Bronchial epithelial cell (primary cell): ENCODE results near the gene TRIM40. TPM values are rescaled to one million over a fixed set of nuclear protein-coding genes. Genes with fewer than 3 reads are reported as not detected.

Experiments used
- DNase-seq: peaks from one replicate; pipeline ENCODE4 v3.0.0-alpha.2; 2010; ENCODE audit warnings: low read depth
- FAIRE-seq: peaks from 2 replicates; lab custom pipeline; 2011; peaks lifted over from hg19 to GRCh38; lab: Jason Lieb, UNC
- H3K27me3 ChIP-seq: 2 replicates; pipeline ENCODE4 v1.5.1; 2011; ENCODE audit warnings: low read length; ENCODE audit not compliant: control insufficient read depth, insufficient read depth
- H3K36me3 ChIP-seq: 2 replicates; pipeline ENCODE4 v1.5.1; 2011; ENCODE audit warnings: low read length; ENCODE audit not compliant: control insufficient read depth, insufficient read depth
- H3K4me3 ChIP-seq: 2 replicates; pipeline ENCODE4 v1.5.1; 2011; ENCODE audit warnings: mild to moderate bottlenecking, low read depth, low read length, control low read depth
- total RNA-seq: library from RNA; depleted of rRNA; stranded (reverse); fragments of >200 nt; gene quantifications from 2 replicates; pipeline ENCODE4 v1.2.1, GENCODE V29; 2014
- TF ChIP-seq, protein P1 (sequence below): IDR thresholded peaks from 2 replicates; pipeline ENCODE4 v1.5.1; 2011; ENCODE audit warnings: mild to moderate bottlenecking, moderate library complexity, low read length, control low read depth, inconsistent platforms; ENCODE audit not compliant: insufficient read depth, severe bottlenecking

Gene TRIM40
- total RNA-seq, 1 donor from 2014 or later = not detected

DNA sequence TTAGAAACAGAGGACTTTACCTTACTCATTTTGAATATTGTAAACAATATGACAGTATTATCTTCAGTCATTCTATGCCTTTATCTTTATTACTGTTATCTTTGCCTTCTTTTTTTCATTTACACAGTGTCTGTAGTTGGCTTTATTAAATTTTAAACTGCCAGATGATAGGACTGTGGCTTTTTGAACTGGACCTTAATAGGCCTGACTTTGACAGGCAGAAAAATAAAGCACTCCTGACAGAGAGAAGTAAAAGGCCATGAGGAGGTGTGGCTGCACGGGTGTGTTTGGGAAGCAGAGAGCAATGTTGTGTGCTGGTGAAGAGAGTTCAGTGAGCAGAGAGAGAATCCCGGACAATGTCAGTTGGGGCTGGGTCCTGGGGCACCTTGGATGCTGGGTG is 7.8 kb downstream of the TRIM40 start:
- no peaks in the 10 kb centered on the region for H3K36me3 ChIP-seq
- DNase-seq (no peak), FAIRE-seq (no peak)
- H3K27me3 ChIP-seq = peaks cover 8% of the 10 kb centered on the region
- H3K4me3 ChIP-seq = no peak overlapping the region
- TF ChIP-seq, protein P1, sequence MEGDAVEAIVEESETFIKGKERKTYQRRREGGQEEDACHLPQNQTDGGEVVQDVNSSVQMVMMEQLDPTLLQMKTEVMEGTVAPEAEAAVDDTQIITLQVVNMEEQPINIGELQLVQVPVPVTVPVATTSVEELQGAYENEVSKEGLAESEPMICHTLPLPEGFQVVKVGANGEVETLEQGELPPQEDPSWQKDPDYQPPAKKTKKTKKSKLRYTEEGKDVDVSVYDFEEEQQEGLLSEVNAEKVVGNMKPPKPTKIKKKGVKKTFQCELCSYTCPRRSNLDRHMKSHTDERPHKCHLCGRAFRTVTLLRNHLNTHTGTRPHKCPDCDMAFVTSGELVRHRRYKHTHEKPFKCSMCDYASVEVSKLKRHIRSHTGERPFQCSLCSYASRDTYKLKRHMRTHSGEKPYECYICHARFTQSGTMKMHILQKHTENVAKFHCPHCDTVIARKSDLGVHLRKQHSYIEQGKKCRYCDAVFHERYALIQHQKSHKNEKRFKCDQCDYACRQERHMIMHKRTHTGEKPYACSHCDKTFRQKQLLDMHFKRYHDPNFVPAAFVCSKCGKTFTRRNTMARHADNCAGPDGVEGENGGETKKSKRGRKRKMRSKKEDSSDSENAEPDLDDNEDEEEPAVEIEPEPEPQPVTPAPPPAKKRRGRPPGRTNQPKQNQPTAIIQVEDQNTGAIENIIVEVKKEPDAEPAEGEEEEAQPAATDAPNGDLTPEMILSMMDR = no peak

DNA sequence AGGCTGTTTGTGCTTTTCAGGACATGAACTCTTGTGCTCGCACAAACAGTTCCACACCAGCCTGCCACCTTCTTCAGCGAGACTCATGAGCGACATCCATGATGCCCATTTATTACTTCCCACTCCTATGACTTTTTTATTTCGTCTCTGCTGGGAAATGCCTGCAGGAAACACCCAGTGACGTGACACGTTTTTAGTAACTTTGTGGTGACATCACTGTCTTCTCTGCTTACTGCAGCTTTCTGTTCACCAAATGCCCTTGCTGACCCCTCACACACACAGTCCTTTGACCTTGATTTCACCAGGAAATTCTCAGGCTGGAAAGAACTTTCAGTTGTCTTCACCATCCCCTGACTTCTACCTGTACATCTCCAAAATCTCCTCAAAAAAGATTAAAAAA is 8.9 kb downstream of the TRIM40 start:
- DNase-seq (no peak), FAIRE-seq (no peak)
- H3K4me3 ChIP-seq = no peak overlapping the region
- H3K27me3 ChIP-seq = peaks cover 8% of the 10 kb centered on the region
- TF ChIP-seq, protein P1 = no peak
- no peaks in the 10 kb centered on the region for H3K36me3 ChIP-seq

DNA sequence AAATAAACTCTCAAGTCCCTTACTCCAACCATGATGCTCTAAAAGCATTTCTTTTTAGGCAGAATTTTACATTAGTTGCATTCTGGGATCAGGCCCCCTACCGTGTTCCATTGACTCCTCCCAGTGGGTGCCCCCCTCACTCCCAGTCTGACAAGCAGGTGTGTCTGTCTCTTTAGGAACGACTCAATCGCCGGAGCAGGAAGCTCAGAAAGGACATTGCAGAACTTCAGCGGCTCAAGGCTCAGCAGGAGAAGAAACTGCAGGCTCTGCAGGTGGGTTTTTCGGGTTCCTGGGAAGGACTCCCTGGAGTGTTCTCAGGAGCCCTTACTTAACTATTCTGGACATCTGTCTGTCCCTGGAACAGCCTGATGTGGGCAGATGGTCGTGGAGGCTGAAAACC is 9.9 kb downstream of the TRIM40 start:
- TF ChIP-seq, protein P1 = no peak
- FAIRE-seq (no peak), DNase-seq (no peak)
- H3K36me3 ChIP-seq = no peaks in the 10 kb centered on the region
- no peak overlapping the region for H3K4me3 ChIP-seq
- peaks cover 8% of the 10 kb centered on the region for H3K27me3 ChIP-seq

DNA sequence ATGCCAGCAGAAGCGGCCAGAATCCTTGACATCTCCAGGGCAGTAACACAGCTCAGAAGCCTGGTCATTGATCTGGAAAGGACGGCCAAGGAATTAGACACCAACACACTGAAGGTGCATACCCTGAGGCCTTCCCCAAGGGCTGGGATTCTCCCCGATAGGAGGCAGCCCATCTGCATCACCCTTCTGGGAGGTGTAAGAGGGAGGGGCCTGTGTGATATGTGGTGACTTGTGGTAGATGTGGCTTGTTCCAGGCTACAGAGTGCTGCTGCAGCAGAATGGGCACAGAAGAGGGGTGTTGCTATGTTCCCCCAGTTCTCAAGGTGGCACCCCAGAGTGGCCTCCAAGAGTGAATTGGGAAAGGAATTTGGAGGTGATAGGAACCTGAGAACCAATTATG is 11.2 kb downstream of the TRIM40 start:
- no peak for FAIRE-seq

DNA sequence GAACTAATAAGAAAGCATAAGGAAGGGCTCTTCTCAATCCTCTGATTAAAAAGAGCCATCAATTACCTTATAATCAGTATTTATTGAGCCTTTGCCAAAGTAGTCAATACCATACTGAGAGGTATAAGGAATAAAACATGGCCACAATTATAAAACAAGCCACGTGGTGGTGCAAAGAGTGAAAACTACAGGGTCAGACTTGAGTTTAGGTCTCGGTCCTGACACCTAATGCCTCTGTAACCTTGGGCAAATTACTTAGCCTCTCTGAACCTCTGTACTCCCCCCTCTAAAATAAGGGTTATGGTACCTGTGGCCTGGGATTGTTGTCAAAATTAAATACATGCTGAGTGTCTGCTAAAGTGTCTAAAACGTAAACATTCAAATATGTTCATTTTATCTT is 13.3 kb downstream of the TRIM40 start:
- peaks cover 3% of the 10 kb centered on the region for H3K27me3 ChIP-seq
- TF ChIP-seq, protein P1 = no peak
- no peak for FAIRE-seq
- no peak overlapping the region for H3K4me3 ChIP-seq
- DNase-seq = no peak
- no peaks in the 10 kb centered on the region for H3K36me3 ChIP-seq

More for the DNA sequence above, 11.2 kb downstream of the TRIM40 start:
- DNase-seq = no peak
- TF ChIP-seq, protein P1 = no peak
- Histone ChIP-seq H3K36me3 (no peaks in the 10 kb centered on the region), H3K4me3 (no peak overlapping the region), H3K27me3 (peaks cover 5% of the 10 kb centered on the region)

DNA sequence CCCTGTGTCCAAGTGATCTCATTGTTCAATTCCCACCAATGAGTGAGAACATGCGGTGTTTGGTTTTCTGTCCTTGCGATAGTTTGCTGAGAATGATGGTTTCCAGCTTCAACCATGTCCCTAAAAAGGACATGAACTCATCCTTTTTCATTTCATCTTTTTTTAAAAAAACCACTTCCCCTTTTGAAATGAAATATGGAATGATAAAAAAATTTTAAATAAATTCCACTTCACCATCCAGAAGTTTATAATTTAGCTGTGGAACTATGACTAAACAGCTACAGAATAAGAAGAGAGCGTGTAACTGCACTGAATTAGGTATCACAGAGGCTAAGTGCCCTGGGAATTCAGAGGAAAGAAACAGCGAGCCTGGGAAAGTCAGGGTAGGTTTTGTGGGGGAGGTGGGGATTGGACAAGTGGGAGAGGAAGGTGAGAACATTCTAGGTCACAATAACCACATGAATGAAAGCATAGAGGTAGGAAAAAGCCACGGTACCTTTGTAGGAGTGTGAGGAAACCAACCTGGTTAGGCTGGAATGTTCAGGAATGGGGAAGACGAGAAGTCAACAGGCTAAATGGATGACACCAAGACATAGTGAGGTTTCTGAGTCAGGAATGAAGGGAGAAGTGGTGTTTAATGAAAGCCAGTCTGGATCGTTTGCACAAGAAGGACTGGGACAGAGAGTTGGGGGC is 14.1 kb downstream of the TRIM40 start:
- no peak overlapping the region for H3K4me3 ChIP-seq
- TF ChIP-seq, protein P1 = no peak
- H3K27me3 ChIP-seq = no peaks in the 10 kb centered on the region
- no peaks in the 10 kb centered on the region for H3K36me3 ChIP-seq
- DNase-seq (no peak), FAIRE-seq (no peak)
